Bronchial epithelial cell (primary cell): ENCODE data around the gene ULBP1. TPM values are rescaled to one million over a fixed set of nuclear protein-coding genes. Genes with fewer than 3 reads are reported as not detected.

ENCODE experiments used
- DNase-seq: peaks from one replicate; pipeline ENCODE4 v3.0.0-alpha.2; 2010; ENCODE audit warnings: low read depth
- FAIRE-seq: peaks from 2 replicates; lab custom pipeline; 2011; peaks lifted over from hg19 to GRCh38; lab: Jason Lieb, UNC
- H3K27me3 ChIP-seq: 2 replicates; pipeline ENCODE4 v1.5.1; 2011; ENCODE audit warnings: low read length; ENCODE audit not compliant: control insufficient read depth, insufficient read depth
- H3K36me3 ChIP-seq: 2 replicates; pipeline ENCODE4 v1.5.1; 2011; ENCODE audit warnings: low read length; ENCODE audit not compliant: control insufficient read depth, insufficient read depth
- H3K4me3 ChIP-seq: 2 replicates; pipeline ENCODE4 v1.5.1; 2011; ENCODE audit warnings: mild to moderate bottlenecking, low read depth, low read length, control low read depth
- total RNA-seq: library from RNA; depleted of rRNA; stranded (reverse); fragments of >200 nt; gene quantifications from 2 replicates; pipeline ENCODE4 v1.2.1, GENCODE V29; 2014
- TF ChIP-seq, protein P1 (sequence below): IDR thresholded peaks from 2 replicates; pipeline ENCODE4 v1.5.1; 2011; ENCODE audit warnings: mild to moderate bottlenecking, moderate library complexity, low read length, control low read depth, inconsistent platforms; ENCODE audit not compliant: insufficient read depth, severe bottlenecking

ULBP1 gene
- total RNA-seq, 1 donor from 2014 or later, result 1.1 TPM

- no peak for DNase-seq
- no peaks in the 10 kb centered on the region for H3K36me3 ChIP-seq
- FAIRE-seq, result no peak
- no peak overlapping the region for H3K4me3 ChIP-seq
- H3K27me3 ChIP-seq, result no peaks in the 10 kb centered on the region
- TF ChIP-seq, protein P1, sequence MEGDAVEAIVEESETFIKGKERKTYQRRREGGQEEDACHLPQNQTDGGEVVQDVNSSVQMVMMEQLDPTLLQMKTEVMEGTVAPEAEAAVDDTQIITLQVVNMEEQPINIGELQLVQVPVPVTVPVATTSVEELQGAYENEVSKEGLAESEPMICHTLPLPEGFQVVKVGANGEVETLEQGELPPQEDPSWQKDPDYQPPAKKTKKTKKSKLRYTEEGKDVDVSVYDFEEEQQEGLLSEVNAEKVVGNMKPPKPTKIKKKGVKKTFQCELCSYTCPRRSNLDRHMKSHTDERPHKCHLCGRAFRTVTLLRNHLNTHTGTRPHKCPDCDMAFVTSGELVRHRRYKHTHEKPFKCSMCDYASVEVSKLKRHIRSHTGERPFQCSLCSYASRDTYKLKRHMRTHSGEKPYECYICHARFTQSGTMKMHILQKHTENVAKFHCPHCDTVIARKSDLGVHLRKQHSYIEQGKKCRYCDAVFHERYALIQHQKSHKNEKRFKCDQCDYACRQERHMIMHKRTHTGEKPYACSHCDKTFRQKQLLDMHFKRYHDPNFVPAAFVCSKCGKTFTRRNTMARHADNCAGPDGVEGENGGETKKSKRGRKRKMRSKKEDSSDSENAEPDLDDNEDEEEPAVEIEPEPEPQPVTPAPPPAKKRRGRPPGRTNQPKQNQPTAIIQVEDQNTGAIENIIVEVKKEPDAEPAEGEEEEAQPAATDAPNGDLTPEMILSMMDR, result no peak
These were observed 30.7 kb upstream of the ULBP1 start for GRCh38 chr6:149933036-149933435.

DNA sequence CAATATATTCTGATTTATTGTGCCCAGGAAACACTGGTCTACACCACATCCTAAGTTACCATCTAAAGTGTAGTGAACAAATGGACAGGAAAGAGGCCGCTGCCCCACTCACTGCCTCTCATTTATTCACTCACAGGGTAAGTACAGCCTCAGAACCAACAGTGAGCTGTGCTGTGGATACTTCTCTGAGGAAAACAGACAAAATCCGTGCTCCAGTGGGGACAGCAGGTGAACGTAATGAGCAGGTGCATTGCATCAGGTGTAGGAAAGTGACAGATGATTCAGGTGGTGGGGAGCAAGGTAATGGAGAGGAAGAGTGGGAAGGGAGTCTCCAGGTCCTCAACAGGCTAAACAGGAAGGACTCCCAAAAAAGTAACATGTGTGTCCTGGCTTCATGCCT is 30.3 kb upstream of the ULBP1 start:
- Histone ChIP-seq H3K27me3 (no peaks in the 10 kb centered on the region), H3K4me3 (no peak overlapping the region), H3K36me3 (no peaks in the 10 kb centered on the region)
- TF ChIP-seq, protein P1, result no peak
- FAIRE-seq (no peak), DNase-seq (no peak)

GRCh38 chr6:149934249-149935156 is 29.2 kb upstream of the ULBP1 start:
- H3K36me3 ChIP-seq, result no peaks in the 10 kb centered on the region
- H3K4me3 ChIP-seq, result no peak overlapping the region
- TF ChIP-seq, protein P1, result peak; percentile 54
- H3K27me3 ChIP-seq, result no peaks in the 10 kb centered on the region
- DNase-seq, result peak; percentile 63
- peak; percentile 55 for FAIRE-seq

GRCh38 chr6:149935246-149935645 is 28.5 kb upstream of the ULBP1 start:
- FAIRE-seq (no peak), DNase-seq (peak; percentile 52)
- Histone ChIP-seq H3K27me3 (no peaks in the 10 kb centered on the region), H3K36me3 (no peaks in the 10 kb centered on the region), H3K4me3 (no peak overlapping the region)
- TF ChIP-seq, protein P1, result no peak

- DNase-seq (no peak), FAIRE-seq (no peak)
- Histone ChIP-seq H3K27me3 (no peaks in the 10 kb centered on the region), H3K36me3 (no peaks in the 10 kb centered on the region), H3K4me3 (no peak overlapping the region)
- TF ChIP-seq, protein P1, result no peak
These were observed 28.1 kb upstream of the ULBP1 start for GRCh38 chr6:149935668-149936067.
